ENCODE data around the gene ETAA1.

- TF ChIP-seq CTCF (IDR thresholded peaks at IDR 0.05; ENCODE audit: insufficient read depth, low read depth, low read length) (no peak), EZH2 (IDR thresholded peaks at IDR 0.05; ENCODE audit: insufficient read depth, low read length) (no peak)
Measured at GRCh38 chr2:67423489-67423888, 26.4 kb downstream of the ETAA1 start.

Measured in astrocyte (in vitro differentiated cells and primary cell).